SK-N-SH treated with all-trans-retinoic acid at 6 μM for 48 hours (cell line): ENCODE measurements around the gene ADAMTS17.

ENCODE experiments used
- ATAC-seq: fragments of 200-7000 bp; cut with Tn5 transposase; 3 replicates; pipeline ENCODE4 v1.9.1; 2020; ENCODE audit warnings: mild to moderate bottlenecking, moderate library complexity
- ARNTL ChIP-seq: fragments of 450-650 bp; formaldehyde crosslinking; IDR thresholded peaks from 2 replicates; pipeline ENCODE4 v1.5.0; 2020; ENCODE audit warnings: low read depth, mild to moderate bottlenecking, moderate library complexity, borderline replicate concordance
- BACH2 ChIP-seq: fragments of 250-450 bp; sonication (Bioruptor Pico); IDR thresholded peaks from 2 replicates; pipeline ENCODE4 v1.9.0; 2021; ENCODE audit warnings: mild to moderate bottlenecking, borderline replicate concordance
- CSDC2 ChIP-seq: fragments of 250-450 bp; sonication (Bioruptor Pico); IDR thresholded peaks from 2 replicates; pipeline ENCODE4 v1.5.0; 2020; ENCODE audit warnings: mild to moderate bottlenecking, moderate library complexity
- ESRRG ChIP-seq: fragments of 250-450 bp; sonication (Bioruptor Pico); IDR thresholded peaks from 2 replicates; pipeline ENCODE4 v1.6.1; 2021; ENCODE audit warnings: mild to moderate bottlenecking
- GLIS3 ChIP-seq: fragments of 250-450 bp; sonication (Bioruptor Pico); IDR thresholded peaks from 2 replicates; pipeline ENCODE4 v1.5.0; 2020; ENCODE audit warnings: mild to moderate bottlenecking, moderate library complexity
- ISL1 ChIP-seq: fragments of 250-450 bp; sonication (Bioruptor Pico); IDR thresholded peaks from 2 replicates; pipeline ENCODE4 v2.1.2; 2022; ENCODE audit warnings: mild to moderate bottlenecking, moderate library complexity
- PPARA ChIP-seq: fragments of 250-450 bp; sonication (Bioruptor Pico); IDR thresholded peaks from 2 replicates; pipeline ENCODE4 v1.5.0; 2020; ENCODE audit warnings: mild to moderate bottlenecking, borderline replicate concordance
- SNAI2 ChIP-seq: fragments of 250-450 bp; sonication (Bioruptor Pico); IDR thresholded peaks from 2 replicates; pipeline ENCODE4 v1.5.0; 2020; ENCODE audit warnings: mild to moderate bottlenecking, moderate library complexity
- TCF4 ChIP-seq: fragments of 250-450 bp; sonication (Bioruptor Pico); IDR thresholded peaks from 2 replicates; pipeline ENCODE4 v1.8.0; 2021; ENCODE audit warnings: mild to moderate bottlenecking, moderate library complexity, borderline replicate concordance
- ZC3H10 ChIP-seq: fragments of 250-450 bp; sonication (Bioruptor Pico); IDR thresholded peaks from 2 replicates; pipeline ENCODE4 v1.5.1; 2021; ENCODE audit warnings: mild to moderate bottlenecking, moderate library complexity
- ZFP30 ChIP-seq: fragments of 450-650 bp; formaldehyde crosslinking; IDR thresholded peaks from 2 replicates; pipeline ENCODE4 v1.5.0; 2022; ENCODE audit warnings: mild to moderate bottlenecking, moderate library complexity
- ZNF565 ChIP-seq: fragments of 450-650 bp; formaldehyde crosslinking; conservative IDR thresholded peaks from 2 replicates; pipeline ENCODE4 v1.5.0; 2020; ENCODE audit warnings: low read depth, mild to moderate bottlenecking, moderate library complexity
- ZNF70 ChIP-seq: fragments of 450-650 bp; formaldehyde crosslinking; IDR thresholded peaks from 2 replicates; pipeline ENCODE4 v1.5.0; 2020; ENCODE audit warnings: mild to moderate bottlenecking, moderate library complexity
- ZNF8 ChIP-seq: fragments of 450-650 bp; formaldehyde crosslinking; IDR thresholded peaks from 2 replicates; pipeline ENCODE4 v1.5.0; 2020; ENCODE audit warnings: mild to moderate bottlenecking, moderate library complexity
- TF ChIP-seq, protein P1 (sequence below): fragments of 250-450 bp; sonication (Bioruptor Pico); IDR thresholded peaks from 2 replicates; pipeline ENCODE4 v1.8.0; 2021; ENCODE audit warnings: low read depth, mild to moderate bottlenecking, moderate library complexity, borderline replicate concordance
- TF ChIP-seq, protein P2 (sequence below): fragments of 250-450 bp; sonication (Bioruptor Pico); IDR thresholded peaks from 2 replicates; pipeline ENCODE4 v1.8.0; 2020; ENCODE audit warnings: mild to moderate bottlenecking, moderate library complexity, borderline replicate concordance
- TF ChIP-seq, protein P3 (sequence below): fragments of 250-450 bp; sonication (Bioruptor Pico); IDR thresholded peaks from 2 replicates; pipeline ENCODE4 v1.5.0; 2020; ENCODE audit warnings: mild to moderate bottlenecking, moderate library complexity
- TF ChIP-seq, protein P4 (sequence below): fragments of 250-450 bp; sonication (Bioruptor Pico); IDR thresholded peaks from 2 replicates; pipeline ENCODE4 v1.5.1; 2021; ENCODE audit warnings: mild to moderate bottlenecking, moderate library complexity

ADAMTS17 gene

DNA sequence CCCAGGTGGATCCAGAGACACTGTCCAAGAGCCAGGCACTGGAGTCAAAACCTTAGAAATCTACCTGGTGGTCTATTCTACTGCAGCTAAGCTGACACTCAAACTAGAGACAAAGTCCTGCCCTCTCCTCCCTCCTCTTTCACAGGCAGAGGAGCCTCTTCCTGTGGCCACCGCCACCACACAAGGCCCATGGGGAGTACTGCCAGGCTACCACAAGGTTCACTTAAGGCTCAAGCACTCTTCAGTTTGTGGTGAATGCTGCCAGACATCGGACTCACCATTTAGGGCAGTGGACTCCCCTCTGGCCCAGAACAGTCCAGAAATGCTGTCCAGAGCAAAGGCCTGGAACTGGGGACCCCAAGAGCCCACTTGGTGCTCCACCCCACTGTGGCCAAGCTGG, 160.9 kb downstream of the ADAMTS17 start (continued):
- TF ChIP-seq, protein P1, sequence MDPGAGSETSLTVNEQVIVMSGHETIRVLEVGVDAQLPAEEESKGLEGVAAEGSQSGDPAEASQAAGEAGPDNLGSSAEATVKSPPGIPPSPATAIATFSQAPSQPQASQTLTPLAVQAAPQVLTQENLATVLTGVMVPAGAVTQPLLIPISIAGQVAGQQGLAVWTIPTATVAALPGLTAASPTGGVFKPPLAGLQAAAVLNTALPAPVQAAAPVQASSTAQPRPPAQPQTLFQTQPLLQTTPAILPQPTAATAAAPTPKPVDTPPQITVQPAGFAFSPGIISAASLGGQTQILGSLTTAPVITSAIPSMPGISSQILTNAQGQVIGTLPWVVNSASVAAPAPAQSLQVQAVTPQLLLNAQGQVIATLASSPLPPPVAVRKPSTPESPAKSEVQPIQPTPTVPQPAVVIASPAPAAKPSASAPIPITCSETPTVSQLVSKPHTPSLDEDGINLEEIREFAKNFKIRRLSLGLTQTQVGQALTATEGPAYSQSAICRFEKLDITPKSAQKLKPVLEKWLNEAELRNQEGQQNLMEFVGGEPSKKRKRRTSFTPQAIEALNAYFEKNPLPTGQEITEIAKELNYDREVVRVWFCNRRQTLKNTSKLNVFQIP (CRISPR knock-in tag) = no peak
- no peak for TF ChIP-seq PPARA (CRISPR knock-in tag)

DNA sequence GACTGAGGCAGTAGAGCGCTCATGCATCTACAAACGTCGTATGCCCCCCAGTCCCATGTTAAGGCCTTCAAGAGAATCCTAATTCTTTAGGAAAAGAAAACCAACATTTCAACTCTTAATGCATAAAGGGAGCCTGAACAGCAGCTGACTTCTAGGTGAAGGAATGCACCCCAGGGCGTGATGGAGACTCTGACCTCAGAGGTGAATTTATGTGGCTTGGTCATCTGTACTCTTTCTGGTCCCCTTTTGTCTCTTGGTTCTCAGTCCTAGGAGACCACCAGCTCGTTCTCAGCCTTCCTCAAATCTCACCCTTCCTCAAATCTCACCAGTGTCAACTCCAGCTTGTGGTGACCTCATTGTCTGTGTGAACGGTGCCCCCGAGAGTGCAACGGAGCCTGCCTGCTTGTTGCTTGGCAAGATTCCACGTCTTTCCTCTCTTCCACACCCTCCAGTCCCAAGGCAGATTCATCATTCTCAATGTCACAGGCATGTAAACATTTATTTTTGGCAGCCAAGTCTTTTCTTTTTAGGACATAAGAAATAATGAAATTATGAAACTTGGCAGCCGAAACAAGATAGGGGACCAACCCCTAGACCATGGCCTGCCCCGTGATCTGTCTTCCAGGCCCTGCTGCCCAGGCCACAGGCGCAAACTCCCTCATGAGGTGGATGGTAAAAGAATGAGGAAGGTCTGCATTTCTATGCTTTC, 166.2 kb downstream of the ADAMTS17 start:
- TF ChIP-seq ZNF565 (CRISPR knock-in tag) (no peak), PPARA (CRISPR knock-in tag) (no peak), ISL1 (no peak), TCF4 (no peak), CSDC2 (no peak), GLIS3 (CRISPR knock-in tag) (no peak), ARNTL (no peak), ZFP30 (no peak), ESRRG (CRISPR knock-in tag) (no peak), ZNF8 (CRISPR knock-in tag) (no peak), SNAI2 (CRISPR knock-in tag) (no peak), ZC3H10 (CRISPR knock-in tag) (no peak), ZNF70 (CRISPR knock-in tag) (no peak)
- TF ChIP-seq, protein P2, sequence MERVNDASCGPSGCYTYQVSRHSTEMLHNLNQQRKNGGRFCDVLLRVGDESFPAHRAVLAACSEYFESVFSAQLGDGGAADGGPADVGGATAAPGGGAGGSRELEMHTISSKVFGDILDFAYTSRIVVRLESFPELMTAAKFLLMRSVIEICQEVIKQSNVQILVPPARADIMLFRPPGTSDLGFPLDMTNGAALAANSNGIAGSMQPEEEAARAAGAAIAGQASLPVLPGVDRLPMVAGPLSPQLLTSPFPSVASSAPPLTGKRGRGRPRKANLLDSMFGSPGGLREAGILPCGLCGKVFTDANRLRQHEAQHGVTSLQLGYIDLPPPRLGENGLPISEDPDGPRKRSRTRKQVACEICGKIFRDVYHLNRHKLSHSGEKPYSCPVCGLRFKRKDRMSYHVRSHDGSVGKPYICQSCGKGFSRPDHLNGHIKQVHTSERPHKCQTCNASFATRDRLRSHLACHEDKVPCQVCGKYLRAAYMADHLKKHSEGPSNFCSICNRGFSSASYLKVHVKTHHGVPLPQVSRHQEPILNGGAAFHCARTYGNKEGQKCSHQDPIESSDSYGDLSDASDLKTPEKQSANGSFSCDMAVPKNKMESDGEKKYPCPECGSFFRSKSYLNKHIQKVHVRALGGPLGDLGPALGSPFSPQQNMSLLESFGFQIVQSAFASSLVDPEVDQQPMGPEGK = no peak
- TF ChIP-seq, protein P1 (CRISPR knock-in tag) = no peak
- TF ChIP-seq, protein P3, sequence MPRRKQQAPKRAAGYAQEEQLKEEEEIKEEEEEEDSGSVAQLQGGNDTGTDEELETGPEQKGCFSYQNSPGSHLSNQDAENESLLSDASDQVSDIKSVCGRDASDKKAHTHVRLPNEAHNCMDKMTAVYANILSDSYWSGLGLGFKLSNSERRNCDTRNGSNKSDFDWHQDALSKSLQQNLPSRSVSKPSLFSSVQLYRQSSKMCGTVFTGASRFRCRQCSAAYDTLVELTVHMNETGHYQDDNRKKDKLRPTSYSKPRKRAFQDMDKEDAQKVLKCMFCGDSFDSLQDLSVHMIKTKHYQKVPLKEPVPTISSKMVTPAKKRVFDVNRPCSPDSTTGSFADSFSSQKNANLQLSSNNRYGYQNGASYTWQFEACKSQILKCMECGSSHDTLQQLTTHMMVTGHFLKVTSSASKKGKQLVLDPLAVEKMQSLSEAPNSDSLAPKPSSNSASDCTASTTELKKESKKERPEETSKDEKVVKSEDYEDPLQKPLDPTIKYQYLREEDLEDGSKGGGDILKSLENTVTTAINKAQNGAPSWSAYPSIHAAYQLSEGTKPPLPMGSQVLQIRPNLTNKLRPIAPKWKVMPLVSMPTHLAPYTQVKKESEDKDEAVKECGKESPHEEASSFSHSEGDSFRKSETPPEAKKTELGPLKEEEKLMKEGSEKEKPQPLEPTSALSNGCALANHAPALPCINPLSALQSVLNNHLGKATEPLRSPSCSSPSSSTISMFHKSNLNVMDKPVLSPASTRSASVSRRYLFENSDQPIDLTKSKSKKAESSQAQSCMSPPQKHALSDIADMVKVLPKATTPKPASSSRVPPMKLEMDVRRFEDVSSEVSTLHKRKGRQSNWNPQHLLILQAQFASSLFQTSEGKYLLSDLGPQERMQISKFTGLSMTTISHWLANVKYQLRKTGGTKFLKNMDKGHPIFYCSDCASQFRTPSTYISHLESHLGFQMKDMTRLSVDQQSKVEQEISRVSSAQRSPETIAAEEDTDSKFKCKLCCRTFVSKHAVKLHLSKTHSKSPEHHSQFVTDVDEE (CRISPR knock-in tag) = no peak
- no peak for ATAC-seq

DNA sequence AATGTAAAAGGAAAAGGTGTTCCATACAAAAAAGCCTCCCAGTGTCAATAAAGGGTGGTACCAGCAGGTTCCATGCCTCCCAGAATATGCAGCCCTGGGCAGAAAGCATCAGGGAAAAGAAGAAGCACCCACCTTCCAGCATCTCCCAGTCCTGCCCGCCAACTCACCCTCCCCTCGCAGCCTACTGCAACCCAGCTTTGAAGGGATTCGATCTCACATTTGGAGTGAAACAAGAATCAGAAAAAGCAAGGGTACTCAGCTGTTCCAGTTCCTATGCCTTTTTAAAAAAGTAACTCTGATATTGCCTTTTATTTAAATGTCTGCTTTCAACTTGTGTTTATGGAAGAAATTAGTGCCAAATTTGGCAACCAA, 166.9 kb downstream of the ADAMTS17 start:
- TF ChIP-seq BACH2 = no peak
- TF ChIP-seq, protein P1 (CRISPR knock-in tag) = no peak
- TF ChIP-seq, protein P4, sequence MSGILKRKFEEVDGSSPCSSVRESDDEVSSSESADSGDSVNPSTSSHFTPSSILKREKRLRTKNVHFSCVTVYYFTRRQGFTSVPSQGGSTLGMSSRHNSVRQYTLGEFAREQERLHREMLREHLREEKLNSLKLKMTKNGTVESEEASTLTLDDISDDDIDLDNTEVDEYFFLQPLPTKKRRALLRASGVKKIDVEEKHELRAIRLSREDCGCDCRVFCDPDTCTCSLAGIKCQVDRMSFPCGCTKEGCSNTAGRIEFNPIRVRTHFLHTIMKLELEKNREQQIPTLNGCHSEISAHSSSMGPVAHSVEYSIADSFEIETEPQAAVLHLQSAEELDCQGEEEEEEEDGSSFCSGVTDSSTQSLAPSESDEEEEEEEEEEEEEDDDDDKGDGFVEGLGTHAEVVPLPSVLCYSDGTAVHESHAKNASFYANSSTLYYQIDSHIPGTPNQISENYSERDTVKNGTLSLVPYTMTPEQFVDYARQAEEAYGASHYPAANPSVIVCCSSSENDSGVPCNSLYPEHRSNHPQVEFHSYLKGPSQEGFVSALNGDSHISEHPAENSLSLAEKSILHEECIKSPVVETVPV (CRISPR knock-in tag) = no peak
- no peak for TF ChIP-seq TCF4
- TF ChIP-seq, protein P3 (CRISPR knock-in tag) = no peak
- no peak for TF ChIP-seq GLIS3 (CRISPR knock-in tag)
- TF ChIP-seq SNAI2 (CRISPR knock-in tag) = no peak
- TF ChIP-seq, protein P2 = no peak
- TF ChIP-seq PPARA (CRISPR knock-in tag) = no peak
- TF ChIP-seq ZFP30 = no peak
- no peak for ATAC-seq
